GM12872 (cell line): ENCODE results near the gene PFKM.

Source experiments
- TF ChIP-seq, protein P1 (sequence below): IDR thresholded peaks from 3 replicates; pipeline ENCODE4 v1.5.1; 2011; ENCODE audit warnings: low read depth, mild to moderate bottlenecking, low read length, moderate library complexity; ENCODE audit not compliant: insufficient read depth

PFKM gene

DNA sequence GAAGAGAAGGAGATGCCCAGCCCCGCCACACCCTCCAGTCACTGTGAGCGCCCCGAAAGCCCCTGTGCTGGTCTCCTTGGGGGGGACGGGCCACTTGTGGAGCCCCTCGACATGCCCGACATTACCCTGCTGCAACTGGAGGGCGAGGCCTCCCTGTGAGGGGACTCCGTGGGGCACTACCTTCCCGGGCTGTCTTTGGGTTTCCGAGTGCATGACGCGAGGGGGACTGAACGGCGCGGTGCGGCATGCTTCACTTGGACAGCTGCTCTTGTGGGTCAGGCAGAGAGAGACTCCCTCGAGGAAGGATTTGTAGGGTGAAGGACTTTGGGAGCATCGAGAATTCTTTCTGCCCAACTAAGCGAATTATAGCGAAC, 65.4 kb downstream of the PFKM start:
- TF ChIP-seq, protein P1, sequence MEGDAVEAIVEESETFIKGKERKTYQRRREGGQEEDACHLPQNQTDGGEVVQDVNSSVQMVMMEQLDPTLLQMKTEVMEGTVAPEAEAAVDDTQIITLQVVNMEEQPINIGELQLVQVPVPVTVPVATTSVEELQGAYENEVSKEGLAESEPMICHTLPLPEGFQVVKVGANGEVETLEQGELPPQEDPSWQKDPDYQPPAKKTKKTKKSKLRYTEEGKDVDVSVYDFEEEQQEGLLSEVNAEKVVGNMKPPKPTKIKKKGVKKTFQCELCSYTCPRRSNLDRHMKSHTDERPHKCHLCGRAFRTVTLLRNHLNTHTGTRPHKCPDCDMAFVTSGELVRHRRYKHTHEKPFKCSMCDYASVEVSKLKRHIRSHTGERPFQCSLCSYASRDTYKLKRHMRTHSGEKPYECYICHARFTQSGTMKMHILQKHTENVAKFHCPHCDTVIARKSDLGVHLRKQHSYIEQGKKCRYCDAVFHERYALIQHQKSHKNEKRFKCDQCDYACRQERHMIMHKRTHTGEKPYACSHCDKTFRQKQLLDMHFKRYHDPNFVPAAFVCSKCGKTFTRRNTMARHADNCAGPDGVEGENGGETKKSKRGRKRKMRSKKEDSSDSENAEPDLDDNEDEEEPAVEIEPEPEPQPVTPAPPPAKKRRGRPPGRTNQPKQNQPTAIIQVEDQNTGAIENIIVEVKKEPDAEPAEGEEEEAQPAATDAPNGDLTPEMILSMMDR, result no peak

DNA sequence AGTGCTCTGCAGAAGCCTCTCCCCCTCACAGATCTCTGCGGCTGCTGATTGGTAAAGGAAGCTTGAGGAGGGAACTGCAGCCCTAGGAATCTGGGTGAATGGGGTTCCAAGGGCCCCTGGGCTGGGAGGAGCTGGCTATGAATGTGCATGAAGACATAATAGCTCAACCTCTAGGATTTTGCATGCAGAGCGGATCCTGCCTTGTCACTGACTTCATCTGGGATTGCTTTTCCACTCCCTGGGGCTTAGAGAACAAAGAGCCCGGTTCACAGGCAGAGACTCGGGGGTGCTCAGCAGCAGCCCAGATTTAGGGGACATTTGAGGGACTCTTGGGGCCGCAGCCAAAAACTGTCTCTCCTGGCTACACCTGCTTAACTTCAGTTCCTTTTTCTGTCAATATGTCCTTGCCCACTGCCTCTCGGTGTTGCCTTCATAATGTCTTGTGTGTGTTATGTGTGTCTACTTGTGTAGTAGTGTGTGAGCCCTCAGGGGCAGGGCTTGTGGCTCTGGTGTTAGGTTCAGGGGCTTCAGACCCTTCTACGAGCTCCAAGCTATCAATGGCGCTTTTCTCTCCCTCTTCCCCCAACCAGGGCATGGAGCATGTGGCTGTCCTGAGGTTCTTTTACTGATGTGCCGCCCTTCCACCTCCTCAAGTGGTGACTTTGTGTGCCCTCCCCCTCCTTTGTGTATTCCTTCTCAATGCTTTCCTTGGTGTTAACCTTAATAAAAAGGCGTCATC, 66.2 kb downstream of the PFKM start:
- TF ChIP-seq, protein P1, result no peak

GRCh38 chr12:48187916-48188695, 68.9 kb downstream of the PFKM start:
- TF ChIP-seq, protein P1, result no peak

DNA sequence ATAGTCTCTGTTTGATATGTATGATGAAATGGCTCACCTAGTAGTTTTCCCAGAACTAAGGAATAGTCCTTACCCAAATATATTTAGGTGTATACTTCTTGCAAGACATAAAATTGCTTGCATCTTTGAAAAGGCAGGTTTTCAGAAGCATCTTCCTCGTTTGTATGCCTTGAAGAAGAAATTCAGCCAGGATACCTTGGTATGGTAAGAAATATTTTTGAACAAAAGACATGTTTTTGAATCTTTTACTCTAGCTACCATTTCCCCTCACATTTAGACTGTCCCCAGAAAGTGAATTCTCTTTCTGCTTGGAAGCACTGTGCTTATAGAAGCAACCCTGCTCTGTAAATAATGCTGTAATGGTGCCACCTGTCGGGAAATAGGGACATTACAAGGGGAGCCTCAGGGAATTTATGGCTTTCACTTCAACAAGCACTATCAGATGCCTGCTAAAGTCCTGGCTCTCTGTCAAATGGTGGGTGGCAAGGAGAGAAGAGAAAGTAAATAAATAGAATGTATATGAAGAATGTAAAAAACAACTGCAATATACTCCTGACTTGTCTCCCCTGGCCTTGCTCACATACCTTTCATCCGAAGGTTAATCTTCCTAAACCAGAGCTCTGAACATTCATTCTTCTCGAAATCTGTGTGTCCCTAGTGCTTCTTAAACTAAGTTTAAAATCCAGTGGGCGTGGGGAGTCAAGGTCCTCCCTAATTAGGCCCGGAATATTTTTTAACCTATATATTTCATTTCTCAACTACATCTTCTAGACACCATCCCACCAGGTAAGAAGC, 70.4 kb downstream of the PFKM start:
- TF ChIP-seq, protein P1, result peak; percentile 83

DNA sequence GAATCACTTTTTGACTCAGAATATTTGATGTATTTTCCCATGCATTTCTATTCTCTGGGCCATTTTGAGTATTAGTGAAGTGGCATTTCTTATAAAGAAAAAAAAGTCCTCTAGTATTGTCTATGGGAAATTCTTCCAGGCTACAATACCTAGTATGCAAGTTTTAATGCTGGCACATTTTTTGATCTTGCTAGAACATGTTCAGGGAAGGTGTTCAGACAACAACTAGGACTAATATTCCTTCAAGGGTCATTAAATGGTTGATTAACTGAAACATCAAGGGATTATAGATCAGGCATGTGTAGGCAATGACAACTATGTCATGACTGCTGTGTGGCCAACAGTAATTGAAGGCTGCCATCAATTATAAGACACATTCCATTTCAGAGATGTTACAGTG, 71.9 kb downstream of the PFKM start:
- TF ChIP-seq, protein P1, result no peak

DNA sequence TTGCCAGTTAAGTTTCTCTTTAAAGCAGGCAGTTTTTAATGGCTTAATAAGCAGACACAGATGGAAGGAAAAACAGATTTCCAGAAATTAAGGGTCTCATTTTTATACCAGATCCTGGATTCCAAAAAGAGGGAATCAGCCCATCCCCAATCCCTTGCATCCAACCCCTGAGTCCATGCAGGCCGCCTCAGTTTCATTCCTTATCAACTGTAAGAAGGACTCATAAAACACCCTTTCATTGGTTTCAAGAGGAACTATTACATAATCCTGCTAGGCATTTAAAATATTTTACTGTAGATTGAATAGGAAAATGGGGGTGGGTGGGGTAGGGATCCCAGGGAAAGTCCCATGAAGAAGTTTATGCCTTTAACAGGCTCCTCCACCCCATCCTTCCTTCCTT, 73.7 kb downstream of the PFKM start:
- TF ChIP-seq, protein P1, result no peak

GRCh38 chr12:48193623-48194022, 74.5 kb downstream of the PFKM start:
- TF ChIP-seq, protein P1, result no peak
